ENCODE data around the gene AREL1.
"Not testable (repeated sequence)": the region's sequence is repeated elsewhere in the genome, so short reads cannot be mapped to it uniquely, and the experiment has no call there.

AREL1 gene, protein sequence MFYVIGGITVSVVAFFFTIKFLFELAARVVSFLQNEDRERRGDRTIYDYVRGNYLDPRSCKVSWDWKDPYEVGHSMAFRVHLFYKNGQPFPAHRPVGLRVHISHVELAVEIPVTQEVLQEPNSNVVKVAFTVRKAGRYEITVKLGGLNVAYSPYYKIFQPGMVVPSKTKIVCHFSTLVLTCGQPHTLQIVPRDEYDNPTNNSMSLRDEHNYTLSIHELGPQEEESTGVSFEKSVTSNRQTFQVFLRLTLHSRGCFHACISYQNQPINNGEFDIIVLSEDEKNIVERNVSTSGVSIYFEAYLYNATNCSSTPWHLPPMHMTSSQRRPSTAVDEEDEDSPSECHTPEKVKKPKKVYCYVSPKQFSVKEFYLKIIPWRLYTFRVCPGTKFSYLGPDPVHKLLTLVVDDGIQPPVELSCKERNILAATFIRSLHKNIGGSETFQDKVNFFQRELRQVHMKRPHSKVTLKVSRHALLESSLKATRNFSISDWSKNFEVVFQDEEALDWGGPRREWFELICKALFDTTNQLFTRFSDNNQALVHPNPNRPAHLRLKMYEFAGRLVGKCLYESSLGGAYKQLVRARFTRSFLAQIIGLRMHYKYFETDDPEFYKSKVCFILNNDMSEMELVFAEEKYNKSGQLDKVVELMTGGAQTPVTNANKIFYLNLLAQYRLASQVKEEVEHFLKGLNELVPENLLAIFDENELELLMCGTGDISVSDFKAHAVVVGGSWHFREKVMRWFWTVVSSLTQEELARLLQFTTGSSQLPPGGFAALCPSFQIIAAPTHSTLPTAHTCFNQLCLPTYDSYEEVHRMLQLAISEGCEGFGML

DNA sequence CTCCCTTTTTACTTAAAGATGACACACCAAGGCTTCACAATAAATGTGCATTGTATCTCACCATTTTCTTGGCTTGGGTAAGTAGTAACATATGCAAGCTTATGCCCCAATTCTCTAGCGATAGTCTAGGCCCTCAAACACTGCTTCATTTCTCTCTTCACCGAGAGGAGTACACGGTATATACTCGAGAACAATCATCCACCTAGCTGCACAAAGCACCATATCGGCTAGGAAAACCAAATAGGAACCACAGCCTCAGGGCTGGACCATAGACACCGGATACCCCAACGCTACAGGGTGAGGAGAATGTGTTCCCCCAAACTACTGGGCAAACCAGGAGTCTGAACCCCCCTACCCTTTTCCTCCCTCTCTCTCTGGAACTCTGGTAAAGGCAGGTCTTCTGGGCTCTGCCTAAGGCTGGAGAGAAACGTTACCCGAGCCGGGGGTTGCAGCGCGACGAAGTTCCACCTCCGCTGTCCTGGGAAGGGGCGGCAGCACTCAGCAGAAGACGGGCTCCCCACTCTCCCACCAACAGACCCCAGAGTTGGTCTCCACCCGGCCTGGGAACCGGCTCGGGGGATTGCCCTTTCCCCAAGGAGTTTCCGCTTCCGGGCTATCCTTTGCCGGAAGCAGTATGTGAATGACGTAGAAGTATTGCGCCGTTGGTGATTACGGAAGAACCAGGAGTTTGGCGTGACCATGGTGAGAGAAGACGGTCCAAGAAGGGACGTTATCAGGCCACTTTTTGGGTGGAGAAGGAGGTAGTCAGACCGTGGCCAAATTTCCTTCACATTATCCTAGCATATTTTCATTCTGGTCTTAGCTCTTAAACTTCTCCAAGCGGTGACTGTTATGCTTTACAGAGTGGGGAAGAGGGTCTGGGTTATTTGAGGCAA is at the start of gene AREL1, which contains the start of gene FCF1:
TSS of gene AREL1 (minus strand) at position 582 of the 896 bp plus-strand sequence. CDS start 27,465 bp downstream, outside the sequence.
TSS of gene FCF1 (plus strand) at position 646 of the 896 bp plus-strand sequence. CDS start at position 700, 54 bp downstream.
- DNase-seq, result peak; percentile 89

GRCh38 chr14:74758505-74758904 is 45.6 kb upstream of the AREL1 start:
- not testable (repeated sequence) for DNase-seq

DNA sequence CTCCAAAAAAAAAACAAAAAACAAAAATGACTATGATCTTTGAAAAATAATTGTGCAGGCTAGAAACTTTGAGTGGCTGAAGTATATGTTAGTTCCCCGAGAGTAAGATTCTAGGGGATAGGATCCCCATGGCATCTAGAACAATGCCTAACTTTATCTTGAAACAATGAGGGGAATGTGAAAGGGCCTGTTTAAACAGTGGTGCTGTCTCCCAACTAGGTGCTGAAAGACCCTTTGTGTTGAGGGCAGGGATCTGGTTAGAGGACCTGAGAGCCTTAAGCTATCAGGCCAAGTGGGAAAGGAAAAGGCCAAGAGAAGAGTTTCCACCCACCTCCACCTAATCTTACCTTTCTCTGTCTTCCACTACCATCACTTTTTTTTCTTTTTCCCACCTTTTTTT is 43.4 kb upstream of the AREL1 start:
- no peak for DNase-seq

GRCh38 chr14:74754899-74755298 is 42.0 kb upstream of the AREL1 start:
- DNase-seq, result no peak

GRCh38 chr14:74754157-74754556 is 41.3 kb upstream of the AREL1 start:
- no peak for DNase-seq

DNA sequence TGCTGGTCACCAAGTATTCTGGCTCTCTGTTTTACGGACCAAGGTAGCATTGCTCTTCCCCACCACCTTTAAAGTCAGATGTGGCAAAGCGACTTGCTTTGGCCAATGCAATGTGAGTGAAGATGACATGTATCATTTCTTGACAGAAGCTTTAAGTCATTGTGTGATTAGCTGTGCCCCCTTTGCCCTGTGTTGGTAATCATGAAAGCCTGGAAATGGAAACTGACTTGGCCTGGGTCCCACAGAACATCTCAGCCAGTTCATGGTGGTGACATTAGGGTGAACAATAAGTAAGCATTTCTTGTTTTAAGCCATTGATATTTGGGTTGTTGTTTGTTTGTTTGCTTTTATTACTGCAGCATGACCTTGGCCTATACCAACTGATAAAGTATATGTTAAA is 34.4 kb upstream of the AREL1 start:
- DNase-seq, result no peak

GRCh38 chr14:74739293-74740030 is 26.6 kb upstream of the AREL1 start:
- no peak for DNase-seq

GRCh38 chr14:74737753-74738325 is 25.0 kb upstream of the AREL1 start:
- DNase-seq, result no peak

GRCh38 chr14:74735125-74735524 is 22.2 kb upstream of the AREL1 start:
- DNase-seq, result no peak

DNA sequence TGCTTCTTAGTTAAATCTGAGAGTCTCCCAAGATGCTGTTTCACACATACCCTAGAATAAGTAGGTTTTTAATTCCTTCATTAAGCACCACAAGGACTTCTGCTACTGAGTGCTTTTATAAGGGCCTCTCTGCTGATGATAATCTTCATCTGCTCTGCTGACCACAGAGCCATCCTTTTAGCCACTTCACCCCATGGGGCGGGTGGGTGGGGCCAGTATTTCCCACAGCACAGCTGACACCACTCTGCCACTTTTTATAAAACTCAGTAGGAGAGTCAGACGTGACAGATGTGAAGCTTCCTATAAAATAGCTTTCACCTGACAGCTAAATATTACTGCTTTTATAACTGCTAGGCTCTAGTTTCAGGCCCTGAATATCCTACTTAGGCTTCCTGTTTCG is 20.3 kb upstream of the AREL1 start:
- no peak for DNase-seq

GRCh38 chr14:74732387-74732786 is 19.5 kb upstream of the AREL1 start:
- DNase-seq, result no peak

DNA sequence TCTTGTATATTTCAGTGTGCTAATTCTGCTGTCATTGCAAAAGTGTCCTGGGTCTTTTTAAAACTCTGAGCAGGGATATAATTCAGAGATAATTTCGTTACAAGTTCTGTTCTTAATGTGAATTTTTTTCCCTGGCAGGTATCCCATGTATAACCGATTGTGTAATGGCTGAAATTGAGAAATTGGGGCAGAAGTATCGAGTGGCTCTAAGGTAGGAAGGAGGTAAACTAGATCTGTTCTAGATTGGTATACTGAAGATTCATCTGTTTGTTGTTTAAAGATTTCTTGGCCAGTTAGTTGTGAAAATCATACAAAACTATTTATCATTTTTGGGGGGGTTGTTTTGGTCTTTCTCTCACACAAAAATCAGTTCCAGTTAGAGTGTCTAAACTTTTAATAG is 10.3 kb upstream of the AREL1 start:
- DNase-seq, result no peak

DNA sequence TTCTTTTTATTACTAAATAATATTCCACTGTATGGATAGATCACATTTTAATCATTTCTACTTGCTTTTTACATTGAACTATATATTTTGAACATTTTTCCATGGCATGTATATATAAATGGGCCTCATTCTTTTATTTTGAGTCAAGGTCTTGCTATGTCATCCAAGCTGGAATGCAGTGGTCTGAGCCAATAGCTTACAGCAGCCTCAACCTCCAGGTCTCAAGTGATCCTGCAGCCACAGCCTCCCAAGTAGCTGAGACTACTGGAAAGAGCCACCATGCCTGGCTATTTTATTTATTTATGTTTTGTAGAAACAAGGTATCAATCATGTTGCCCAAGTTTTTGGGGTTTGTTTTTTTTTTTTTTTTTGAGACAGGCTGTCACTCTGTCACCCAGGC is 7.6 kb upstream of the AREL1 start:
- no peak for DNase-seq

DNA sequence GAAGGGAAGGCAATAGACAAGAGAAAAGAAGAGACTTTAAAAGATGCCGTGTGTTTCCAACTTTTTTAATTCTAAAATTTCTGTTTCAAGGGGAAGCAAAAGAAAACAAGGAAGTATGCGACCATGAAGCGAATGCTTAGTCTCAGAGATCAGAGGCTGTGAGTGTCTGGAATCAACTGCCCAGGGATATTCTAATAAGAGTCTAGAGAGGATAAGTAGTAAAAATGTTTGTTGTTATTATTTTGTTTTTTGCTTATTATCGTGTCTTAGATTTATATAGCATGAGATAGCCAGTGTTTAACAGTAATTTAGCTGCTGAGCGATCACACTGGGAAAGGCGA is 485 bp upstream of the AREL1 start:
- DNase-seq, result no peak

DNA sequence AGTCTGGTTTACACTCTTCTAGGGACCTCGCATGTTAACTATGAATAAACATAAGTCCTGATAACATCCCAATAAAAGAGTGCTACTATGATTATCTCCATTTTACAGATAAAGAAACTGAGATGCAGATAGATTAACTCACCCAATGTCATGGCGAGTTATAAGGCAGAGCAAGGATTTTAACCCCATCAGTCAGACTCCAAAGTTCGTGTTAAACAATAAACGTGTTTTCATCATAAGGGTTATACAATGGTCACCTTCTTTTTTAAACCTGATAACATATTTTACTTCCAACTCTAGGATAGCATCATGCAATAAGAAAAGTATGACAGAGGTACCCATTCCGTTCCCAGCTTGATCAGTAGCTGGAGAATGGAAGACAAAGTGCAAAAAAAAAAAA is 1.2 kb downstream of the AREL1 start:
- no peak for DNase-seq

DNA sequence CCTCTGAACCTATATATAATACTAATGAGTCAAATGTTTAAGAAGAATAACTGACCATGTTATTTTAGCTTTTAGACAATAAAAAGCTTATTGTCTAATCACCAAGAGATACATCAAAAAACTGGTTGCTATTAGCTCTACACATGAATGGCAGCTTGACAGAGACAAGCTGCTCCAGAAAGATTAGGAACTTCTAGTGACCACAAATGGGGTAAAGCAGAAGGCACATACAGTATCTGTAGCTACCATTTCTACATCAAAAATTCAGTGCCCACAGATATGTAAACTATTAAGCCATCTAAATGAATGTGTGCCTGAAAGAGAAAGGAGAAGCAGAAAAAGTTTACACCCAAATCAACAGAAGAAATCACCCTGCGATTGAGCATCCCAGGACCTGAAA is 2.4 kb downstream of the AREL1 start:
- no peak for DNase-seq

DNA sequence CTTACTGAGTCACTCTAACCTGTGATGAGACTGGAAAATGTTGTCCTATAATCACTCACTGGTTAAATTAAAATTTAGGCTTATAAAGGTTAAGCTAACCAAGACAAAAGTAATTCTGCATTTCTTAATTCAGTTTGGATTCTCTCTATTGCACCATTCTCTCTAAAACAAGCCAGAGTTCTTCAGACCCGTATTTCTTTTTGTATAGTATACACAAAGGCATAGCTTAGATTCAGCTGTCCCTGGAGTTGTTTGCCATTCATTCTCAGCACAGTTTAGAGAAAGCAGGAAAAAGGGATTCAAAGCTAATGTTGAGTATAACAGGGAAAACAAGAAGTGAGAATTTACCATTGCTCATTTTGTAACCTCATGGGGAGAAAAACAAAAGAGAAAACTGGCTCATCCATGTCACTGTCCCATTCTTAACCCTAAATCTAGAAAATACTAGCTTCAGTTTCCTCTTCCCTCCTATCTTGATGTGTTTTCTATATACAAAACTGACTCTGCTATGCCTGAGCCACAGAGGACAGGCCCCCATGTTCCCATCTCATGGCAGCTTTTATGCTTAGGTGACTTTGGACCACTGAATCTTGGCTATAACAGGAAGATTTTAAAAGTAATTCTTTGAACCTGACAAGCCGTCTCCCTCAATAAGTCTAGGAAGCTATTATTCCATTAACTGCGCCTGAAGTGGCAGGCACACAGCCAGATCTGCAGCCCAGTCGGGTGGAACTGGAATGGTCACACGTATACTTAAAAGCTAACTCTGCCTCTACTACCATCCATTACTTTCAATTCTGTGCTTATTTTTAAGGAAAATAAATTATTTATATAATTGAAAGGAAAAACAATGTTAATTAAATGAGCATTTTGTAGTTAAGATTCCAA is 7.0 kb downstream of the AREL1 start:
- no peak for DNase-seq

DNA sequence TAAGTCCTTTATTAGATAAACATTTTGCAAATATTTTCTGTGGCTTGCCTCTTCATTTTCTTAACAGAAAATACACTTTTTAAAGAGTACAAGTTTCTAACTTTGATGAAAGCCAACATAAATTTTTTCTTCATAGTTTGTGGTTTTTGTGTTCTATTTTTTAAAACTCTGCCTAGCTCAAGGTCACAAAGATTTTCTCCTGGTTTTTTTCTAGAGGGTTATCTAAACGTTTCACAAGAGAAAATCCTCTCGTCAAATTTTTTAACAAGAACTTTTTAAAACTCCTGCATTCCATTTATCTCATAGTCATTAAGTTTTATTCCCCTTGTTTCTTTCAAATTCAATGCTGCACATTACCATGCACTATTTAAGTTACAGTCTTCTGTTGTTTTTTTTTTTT is 8.2 kb downstream of the AREL1 start:
- no peak for DNase-seq

GRCh38 chr14:74703043-74703442 is 9.8 kb downstream of the AREL1 start:
- no peak for DNase-seq

DNA sequence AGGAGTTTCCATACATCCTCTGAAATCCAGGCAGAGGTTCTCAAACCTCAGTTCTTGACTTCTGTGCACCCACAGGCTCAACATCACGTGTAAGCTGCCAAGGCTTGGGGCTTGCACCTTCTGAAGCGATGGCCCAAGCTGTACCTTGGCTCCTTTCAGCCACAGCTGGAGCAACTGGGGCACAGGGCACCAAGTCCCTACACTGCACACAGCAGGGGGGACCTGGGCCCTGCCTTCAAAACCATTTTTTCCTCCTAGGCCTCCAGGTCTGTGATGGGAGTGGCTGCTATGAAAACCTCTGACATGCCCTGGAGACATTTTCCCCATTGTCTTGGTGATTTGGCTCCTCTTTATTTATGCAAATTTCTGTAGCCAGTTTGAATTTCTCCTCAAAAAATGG is 10.6 kb downstream of the AREL1 start:
- DNase-seq, result no peak

DNA sequence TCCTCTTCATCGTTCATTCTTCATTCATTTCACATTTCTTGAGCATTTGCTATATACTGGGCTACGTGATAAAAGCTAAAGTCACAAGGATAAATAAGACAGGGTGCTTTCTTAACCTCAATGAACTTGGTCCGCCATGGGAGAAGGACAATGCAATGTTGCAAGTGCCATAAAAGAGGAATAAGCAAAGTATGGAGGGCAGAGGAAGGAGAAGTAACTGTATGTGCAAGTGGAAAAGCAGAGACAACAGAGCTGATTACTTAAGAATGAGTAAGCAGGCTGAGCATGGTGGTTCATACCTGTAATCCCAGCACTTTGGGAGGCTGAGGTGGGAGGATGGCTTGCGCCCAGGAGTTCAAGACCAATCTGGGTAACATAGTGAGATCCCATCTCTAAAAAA is 14.4 kb downstream of the AREL1 start:
- DNase-seq, result no peak

Data from CD4-positive, alpha-beta T cell treated with Interleukin-21 for 1 hour (primary cell).